ENCODE measurements around the gene DVL2.
A peak's percentile ranks its signal among the peaks of the same experiment; 100 is the strongest.
"Not testable (repeated sequence)": the region's sequence is repeated elsewhere in the genome, so short reads cannot be mapped to it uniquely, and the experiment has no call there.

DVL2 gene

GRCh38 chr17:7254511-7254910 is 20.2 kb upstream of the DVL2 start:
- no peak for DNase-seq

DNA sequence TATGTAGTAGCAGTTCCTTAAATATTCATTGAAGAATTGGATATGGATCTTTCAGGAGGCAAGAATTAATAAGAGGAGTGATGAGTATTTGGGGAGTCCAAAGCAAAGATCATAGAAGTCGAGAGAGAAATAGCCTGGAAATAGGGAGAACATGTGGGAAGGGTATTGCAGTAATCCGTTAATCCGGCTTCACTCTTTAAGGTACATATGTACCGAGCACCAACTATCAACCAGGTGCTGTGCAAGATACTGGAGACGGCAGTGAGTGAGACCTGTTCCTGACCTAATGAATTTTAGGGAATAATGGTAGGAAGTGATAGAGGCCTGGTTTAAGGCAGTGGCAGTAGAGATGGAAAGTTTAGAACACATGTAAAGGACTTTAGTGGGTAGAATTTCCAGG is 18.8 kb upstream of the DVL2 start:
- DNase-seq, result no peak

- DNase-seq, result peak; percentile 79 to 81
Observed at GRCh38 chr17:7252176-7253043, 18.1 kb upstream of the DVL2 start, which contains the start of gene ELP5. Gene ELP5 (plus strand): TSS chr17:7252215. CDS start chr17:7252551, 336 bp downstream.

- DNase-seq, result peak; percentile 97 to 98
Observed at GRCh38 chr17:7251661-7252175, 17.4 kb upstream of the DVL2 start, which contains the start of gene CTDNEP1. Gene CTDNEP1 (minus strand): TSS chr17:7251734. CDS start chr17:7251296, 438 bp downstream.

DNA sequence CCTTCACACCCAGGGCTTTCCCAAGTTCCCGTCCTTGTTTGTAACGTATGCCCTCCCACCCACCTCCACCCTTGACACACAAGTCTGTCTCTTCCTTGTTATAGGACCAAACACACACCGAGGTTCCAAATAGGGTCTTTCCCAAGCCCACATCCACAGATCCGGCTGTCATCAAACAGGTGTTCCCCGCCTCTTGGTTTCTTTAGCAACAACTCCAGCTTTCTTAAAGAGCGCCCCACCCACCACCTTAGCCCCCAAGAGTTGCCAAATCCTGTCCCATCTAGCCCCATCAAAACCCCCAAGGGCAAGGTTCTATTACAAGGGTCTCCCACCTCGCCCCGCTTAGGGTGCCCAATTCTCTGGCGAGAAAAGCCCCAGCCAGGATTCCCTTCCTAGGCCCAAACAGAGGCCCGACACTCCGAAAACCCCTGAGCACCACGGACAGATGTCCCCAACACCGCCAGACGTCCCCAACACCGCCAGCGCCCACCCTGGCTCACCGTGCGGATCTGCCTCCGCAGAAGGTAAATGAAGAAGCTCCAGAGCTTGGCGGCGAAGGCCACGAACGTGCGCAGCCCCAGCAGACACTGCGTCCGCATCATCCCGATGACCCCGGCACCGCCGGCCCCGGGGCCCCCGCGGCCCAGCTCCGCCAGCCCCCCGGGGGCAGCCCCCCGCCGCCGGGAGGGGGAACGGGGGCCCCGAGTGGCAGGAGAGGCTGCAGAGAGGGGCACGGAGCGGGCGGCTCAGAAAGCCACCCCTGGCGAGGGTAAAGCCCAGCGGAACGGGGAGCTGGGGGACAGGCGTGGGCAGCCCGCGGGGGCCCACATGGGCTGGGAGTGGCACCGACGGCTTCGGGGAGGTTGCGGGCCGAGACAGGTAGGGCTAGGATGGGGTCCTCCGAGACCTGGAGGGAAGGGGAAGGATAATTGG is 16.6 kb upstream of the DVL2 start:
- no peak for DNase-seq

GRCh38 chr17:7249830-7250229 is 15.5 kb upstream of the DVL2 start:
- no peak for DNase-seq

DNA sequence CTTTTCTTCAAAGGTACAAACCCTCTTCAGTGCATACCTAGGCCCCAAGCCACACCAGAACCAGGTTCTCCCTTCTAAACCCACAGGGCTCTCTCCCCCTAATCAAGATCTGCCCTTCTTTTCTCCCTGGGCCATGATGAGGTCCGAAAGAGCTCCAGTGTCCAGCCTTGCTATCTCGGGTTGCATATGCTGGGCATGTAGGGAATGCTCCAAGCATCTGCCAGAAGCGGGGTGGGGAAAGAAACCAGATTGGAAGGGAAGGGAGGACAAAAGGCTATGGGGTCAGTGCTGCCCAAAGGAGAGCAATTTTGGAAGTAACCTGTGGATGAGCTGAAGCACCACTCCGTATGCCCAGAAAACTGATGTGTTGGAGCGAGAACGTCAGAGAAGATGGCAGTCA is 14.9 kb upstream of the DVL2 start:
- DNase-seq, result no peak

GRCh38 chr17:7248796-7249195 is 14.5 kb upstream of the DVL2 start:
- no peak for DNase-seq

DNA sequence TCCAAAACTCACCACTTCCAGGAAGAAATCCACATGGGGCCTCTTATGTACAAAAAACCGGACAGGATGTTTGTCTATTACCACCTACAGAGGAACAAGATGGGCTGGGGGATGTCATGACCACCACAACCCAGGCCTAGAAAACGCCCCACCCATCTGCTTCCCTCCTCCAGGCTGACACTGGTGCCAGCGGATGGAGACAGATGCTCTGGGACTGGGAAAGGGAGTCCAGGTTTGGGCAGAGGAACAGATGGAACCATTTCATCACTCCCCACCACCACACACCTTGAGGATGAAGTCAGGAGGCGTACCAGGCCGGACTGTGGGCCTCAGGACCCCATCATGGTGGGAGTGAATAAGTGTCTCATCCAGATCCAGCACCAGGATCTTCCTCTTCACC is 12.5 kb upstream of the DVL2 start:
- DNase-seq, result no peak

DNA sequence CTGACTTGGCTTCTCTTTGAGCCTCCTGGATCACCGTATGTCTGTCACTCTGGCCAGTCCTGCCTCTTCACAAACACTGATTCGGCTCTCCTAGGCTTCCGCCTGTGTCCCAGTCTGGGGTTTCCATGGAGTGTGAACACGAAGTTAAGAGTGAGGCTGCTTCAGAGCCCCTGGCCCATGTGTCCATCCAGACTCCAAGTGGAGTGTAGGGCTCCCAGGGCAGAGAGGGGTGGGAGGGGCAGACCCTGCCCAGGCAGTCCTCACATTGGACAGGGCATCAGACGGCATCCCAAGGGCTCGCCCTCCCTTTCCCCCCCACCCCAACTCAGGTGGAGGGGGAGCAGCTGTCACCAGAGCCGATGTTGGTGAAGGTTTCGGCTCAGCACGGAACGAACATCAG is 9.5 kb upstream of the DVL2 start:
- DNase-seq, result not testable (repeated sequence)

- DNase-seq, result no peak
Observed at GRCh38 chr17:7243453-7243729, 9.1 kb upstream of the DVL2 start.

GRCh38 chr17:7242717-7243452 is 8.6 kb upstream of the DVL2 start:
- peak; percentile 90 for DNase-seq

DNA sequence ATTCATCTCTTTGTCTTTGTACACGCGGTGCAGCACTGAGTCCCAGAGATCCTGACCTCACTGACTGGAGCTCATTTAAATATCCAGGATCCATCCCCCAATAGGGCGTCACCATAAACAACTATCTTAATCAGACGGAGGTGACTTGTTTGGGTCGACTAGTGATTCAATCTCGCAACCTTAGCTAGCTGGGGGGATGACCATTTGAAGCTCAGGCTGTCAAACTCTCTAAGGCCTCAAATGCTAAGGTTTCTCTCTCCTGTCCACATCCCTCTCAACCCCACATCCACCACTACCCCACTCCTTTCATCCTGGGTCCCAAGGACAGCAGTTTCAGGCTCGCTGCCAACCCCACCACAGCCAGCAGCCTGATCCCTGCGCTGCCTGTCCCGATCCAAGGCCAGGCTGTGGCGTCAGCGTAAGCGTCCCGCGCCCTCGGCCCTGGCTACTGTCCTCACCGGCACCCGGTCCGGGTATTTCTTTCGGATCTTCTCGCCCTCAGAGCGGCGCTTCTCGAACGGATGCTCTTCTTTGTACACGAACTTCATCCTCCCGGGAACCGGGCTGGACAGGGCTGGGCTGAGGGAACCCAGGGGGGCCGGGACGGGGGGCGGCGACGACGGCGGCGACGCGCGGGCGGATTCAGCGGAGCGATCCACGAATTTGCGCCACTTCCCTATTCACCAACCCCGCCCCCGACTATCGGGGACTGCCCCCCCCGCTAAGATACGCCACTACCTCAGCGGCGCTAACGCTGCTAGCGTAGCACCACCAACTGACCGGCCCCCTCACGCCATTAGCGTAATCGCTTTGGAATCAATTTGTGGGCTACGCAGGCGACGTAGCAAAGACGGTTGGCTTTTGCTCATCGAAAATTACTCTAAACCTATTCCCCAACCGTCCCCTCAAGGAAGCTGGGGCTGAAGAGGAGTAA is 7.7 kb upstream of the DVL2 start, which contains the start of gene GABARAP:
GABARAP (minus strand) TSS at position 667 of the 934 bp plus-strand sequence; CDS start at position 548, 119 bp downstream.
- peak; percentile 90 to 93 for DNase-seq

GRCh38 chr17:7241090-7241733 is 6.9 kb upstream of the DVL2 start:
- DNase-seq, result no peak

DNA sequence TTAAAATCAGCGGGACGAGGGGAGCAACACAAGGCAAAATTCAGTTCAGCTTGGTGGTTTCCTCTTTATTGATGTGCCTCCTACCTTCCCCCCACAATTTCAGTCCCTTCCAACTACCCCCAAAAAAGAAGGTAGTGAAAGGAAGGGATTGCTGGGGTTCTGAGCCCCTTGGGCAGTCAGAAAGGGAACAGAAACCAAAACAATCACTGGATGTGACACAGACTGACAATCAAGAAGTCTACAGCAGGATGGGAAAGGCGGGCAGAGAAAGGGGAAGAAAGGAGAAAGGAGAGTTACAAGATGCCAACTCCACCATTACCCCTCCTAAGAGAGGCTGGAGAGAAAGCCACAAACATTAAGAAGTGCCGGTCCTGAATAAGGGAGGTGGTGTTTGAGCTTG is 6.1 kb upstream of the DVL2 start:
- no peak for DNase-seq

DNA sequence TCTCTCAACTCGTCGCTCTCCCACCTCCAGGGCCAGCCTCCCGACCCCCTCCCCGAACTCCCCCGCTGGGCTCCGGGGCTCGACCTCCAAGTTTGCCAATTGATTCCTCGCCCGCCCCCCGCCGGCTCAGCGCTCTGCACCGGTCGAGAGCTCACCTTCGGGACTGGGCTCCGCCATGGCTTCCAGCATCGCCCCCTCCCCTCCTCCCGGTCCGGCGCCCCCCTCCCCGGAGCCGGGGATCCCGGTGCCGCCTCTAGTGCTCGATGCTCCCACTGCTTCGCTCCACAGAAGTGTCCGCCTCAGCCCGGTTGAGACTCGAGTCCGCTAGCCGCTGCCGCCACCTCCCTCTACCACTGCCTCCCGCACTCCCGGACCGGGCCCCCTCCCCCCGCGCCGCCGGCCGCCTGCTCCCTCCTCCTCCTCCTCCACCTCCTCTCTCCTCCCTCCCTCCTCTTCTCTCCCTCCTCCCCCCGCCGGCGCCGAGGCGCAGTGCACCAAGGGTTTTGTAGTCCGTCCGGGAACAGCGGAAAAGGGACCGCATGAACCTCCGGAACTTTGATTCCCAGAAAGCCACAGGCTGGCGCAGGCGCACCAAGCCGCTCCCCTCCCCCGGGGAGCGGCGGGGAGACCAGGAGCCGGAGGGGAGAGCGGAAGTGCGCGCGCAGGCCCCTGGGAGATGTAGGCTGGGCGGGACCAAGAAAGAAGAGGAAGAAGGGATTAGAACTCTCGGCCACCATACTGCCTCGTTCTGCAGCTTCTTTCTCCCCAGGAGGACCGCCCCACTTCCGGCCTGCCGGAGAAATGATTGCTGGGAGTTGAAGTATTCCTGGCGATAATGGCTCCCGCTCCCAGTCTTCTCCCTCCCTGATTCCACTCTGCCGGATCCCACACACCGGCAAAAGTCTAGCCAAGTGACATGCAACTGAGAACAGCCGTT is 5.0 kb upstream of the DVL2 start, which contains the start of gene PHF23:
PHF23 (minus strand) TSS at position 367 of the 937 bp plus-strand sequence; CDS start at position 189, 178 bp downstream.
- DNase-seq, result peak; percentile 96 to 97

DNA sequence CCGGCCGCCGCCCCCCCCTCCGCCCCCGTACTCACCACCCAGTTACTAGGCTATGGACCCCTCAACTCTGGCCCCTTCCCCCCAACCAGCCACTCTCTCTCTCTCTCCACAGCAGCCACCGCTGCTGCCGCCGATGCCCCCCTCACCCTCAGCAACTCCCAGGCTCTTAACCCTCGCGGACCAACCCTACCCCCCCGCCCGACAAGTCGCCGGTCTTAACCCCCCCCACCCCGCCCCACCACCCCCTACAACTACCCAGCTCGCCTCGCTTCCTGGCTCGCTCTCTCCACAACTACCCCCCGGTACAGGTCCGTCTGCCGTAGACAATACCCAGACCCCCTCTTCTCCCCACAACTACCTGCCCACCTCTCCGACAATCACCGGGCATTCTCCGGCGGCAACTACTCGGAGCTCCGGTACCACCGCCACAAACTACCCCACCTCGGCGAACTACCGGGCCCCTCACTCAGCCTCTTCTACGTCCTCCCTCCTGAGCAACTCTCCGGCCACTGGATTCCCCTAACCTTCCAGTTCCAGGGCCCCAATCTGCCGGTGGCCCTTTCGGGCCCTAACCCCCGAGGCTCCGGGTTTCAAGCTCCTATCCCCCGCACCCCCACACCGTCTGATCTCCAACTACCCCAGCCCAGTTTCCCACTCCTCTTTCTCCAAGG is 4.2 kb upstream of the DVL2 start:
- no peak for DNase-seq

DNA sequence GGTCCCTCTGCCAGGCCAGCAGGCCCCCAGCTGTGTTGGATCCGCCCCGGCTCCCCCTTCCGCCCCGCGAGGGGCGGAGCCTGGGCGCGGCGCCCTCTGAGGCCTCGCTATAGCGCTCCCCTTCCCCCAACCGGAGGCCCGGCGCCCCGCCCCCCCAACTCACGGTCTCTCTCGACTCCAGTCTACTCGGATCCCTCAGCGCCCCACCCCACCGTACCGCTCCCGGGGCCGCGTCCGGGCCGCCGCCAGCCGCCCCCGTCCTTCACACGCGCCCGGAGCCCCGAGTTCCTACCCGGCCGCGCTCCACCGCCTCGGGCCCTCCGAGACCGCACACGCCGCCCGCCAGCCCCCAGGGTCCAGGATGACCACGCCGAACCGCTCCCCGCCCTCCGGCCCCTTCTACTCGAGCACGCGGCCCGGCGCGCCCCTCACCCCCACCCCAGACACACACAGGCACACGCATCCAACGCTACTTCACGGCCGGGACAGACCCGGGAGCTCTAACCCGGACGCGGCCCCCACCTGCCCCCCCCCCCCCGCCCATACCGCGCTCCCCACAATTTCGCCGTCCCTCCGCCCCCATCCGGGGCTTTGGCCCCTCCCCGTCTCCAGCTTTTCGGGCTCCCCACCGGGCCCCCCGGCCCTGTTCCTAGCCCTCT is 3.6 kb upstream of the DVL2 start:
- peak; percentile 81 to 85 for DNase-seq
